Measurements from ENCODE around the gene ZNF577. TPM values are rescaled to one million over a fixed set of nuclear protein-coding genes. Genes with fewer than 3 reads are reported as not detected.
"Not testable (repeated sequence)": the region's sequence is repeated elsewhere in the genome, so short reads cannot be mapped to it uniquely, and the experiment has no call there.

Gene ZNF577
- total and polyA plus RNA-seq, 12 donors: 4.6 to 22.8 (median 8.6) TPM

DNA sequence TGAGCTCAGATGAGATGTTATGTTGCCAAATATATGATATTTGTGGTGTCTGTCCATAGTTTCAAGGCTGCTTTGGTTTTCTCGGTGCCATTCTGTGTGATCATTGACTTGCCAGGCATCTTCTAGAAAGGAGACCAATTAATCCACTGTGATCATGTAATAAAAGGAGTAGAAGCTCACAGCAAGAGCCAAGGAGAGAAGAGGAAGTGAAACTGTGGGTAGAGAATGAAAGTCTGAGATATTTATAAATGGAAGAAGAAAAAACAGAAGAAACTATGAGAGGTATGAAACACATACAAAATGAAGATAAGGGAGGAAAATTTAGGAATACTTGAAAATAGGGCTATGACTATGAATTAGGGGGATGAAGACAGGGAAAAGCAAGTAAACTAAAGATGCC, 28.4 kb upstream of the ZNF577 start:
- H3K27me3 ChIP-seq: no peaks in the 10 kb centered on the region
- intact Hi-C loops (cut with DNase I): no loop called here
- H3K36me3 ChIP-seq: no peaks in the 10 kb centered on the region
- DNase-seq: no peak
- WGBS, 2 donors: 79 to 88% methylated on average over 1 of the region's 1 CpG
- TF ChIP-seq, protein P1, sequence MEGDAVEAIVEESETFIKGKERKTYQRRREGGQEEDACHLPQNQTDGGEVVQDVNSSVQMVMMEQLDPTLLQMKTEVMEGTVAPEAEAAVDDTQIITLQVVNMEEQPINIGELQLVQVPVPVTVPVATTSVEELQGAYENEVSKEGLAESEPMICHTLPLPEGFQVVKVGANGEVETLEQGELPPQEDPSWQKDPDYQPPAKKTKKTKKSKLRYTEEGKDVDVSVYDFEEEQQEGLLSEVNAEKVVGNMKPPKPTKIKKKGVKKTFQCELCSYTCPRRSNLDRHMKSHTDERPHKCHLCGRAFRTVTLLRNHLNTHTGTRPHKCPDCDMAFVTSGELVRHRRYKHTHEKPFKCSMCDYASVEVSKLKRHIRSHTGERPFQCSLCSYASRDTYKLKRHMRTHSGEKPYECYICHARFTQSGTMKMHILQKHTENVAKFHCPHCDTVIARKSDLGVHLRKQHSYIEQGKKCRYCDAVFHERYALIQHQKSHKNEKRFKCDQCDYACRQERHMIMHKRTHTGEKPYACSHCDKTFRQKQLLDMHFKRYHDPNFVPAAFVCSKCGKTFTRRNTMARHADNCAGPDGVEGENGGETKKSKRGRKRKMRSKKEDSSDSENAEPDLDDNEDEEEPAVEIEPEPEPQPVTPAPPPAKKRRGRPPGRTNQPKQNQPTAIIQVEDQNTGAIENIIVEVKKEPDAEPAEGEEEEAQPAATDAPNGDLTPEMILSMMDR (IDR thresholded peaks at IDR 0.05): no peak
- no peak for ATAC-seq
- H3K9me3 ChIP-seq: peaks cover 0 to 100% (median 63%) of the 10 kb centered on the region in 11 donors
- H3K4me1 ChIP-seq: no peaks in the 10 kb centered on the region
- H3K4me3 ChIP-seq: no peak overlapping the region
- no peak overlapping the region for H3K27ac ChIP-seq

DNA sequence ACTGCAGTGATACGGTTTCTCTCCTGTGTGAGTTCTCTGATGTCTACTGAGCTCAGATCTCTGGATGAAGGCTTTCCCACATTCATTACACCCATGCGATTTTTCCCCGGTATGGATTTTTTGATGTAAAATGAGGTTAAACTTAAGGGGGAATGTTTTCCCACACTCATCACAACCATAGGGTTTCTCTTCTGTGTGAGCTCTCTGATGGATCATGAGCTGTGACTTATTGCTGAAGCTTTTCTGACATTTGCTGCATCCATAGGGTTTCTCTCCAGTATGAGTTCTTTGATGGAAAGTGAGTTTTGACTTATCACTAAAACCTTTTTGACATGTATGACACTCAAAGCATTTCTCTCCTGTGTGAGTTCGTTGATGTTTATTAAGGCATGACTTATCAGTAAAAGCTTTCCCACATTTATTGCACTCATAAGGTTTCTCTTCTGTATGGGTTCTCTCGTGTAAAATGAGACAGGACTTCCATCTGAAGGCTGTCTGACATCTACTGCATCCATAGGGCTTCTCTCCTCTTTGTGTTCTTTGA, 27.6 kb upstream of the ZNF577 start:
- no peaks in the 10 kb centered on the region for H3K4me1 ChIP-seq
- ATAC-seq: no peak
- no peaks in the 10 kb centered on the region for H3K36me3 ChIP-seq
- no peak overlapping the region for H3K27ac ChIP-seq
- peaks cover 0 to 2% (median 0%) of the 10 kb centered on the region in 7 donors for H3K27me3 ChIP-seq
- intact Hi-C loops (cut with DNase I): no loop called here
- H3K9me3 ChIP-seq: peaks cover 0 to 100% (median 55%) of the 10 kb centered on the region in 11 donors
- no peak overlapping the region for H3K4me3 ChIP-seq
- TF ChIP-seq, protein P1 (IDR thresholded peaks at IDR 0.05): no peak
- no peak for DNase-seq
- 73 to 76% methylated on average over 5 of the region's 5 CpGs for WGBS, 2 donors

DNA sequence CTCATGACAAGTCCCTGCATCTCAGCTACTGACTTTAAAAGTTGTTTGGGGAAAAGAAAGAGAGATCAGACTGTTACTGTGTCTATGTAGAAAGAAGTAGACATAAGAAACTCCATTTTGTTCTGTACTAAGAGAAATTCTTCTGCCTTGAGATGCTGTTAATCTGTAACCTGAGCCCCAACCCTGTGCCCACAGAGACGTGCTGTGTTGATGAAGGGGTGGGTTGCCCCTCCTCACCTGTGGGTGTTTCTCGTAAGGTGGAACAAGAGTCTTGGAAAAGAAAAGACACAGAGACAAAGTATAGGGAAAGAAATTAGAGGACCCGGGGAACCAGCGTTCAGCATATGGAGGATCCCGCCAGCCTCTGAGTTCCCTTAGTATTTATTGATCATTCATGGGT, 20.2 kb upstream of the ZNF577 start:
- DNase-seq; intact Hi-C loops (cut with DNase I); H3K4me3 ChIP-seq; H3K36me3 ChIP-seq; ATAC-seq; H3K27ac ChIP-seq: not testable (repeated sequence)
- Histone ChIP-seq H3K27me3 (peaks cover 0 to 37% (median 22%) of the 10 kb centered on the region in 7 donors), H3K9me3 (peaks cover 0 to 71% (median 0%) of the 10 kb centered on the region in 11 donors), H3K4me1 (peaks cover 0 to 13% (median 9%) of the 10 kb centered on the region in 9 donors)
- 28 to 31% methylated on average over 5 of the region's 5 CpGs for WGBS, 2 donors

DNA sequence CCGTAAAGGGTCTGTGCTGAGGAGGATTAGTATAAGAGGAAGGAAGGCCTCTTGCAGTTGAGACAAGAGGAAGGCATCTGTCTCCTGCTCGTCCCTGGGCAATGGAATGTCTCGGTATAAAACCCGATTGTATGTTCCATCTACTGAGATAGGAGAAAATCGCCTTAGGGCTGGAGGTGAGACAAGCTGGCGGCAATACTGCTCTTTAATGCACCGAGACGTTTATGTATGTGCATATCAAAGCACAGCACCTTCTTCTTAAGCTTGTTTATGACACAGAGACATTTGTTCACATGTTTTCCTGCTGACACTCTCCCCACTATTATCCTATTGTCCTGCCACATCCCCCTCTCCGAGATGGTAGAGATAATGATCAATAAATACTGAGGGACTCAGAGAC, 18.4 kb upstream of the ZNF577 start:
- H3K4me3 ChIP-seq; intact Hi-C loops (cut with DNase I); H3K27ac ChIP-seq; ATAC-seq; DNase-seq: not testable (repeated sequence)
- WGBS, 2 donors: 39 to 51% methylated on average over 9 of the region's 9 CpGs
- peaks cover 0 to 37% (median 22%) of the 10 kb centered on the region in 7 donors for H3K27me3 ChIP-seq
- H3K4me1 ChIP-seq: peaks cover 0 to 15% (median 12%) of the 10 kb centered on the region in 9 donors
- peaks cover 0 to 71% (median 0%) of the 10 kb centered on the region in 11 donors for H3K9me3 ChIP-seq
- H3K36me3 ChIP-seq: peaks cover 0 to 21% (median 0%) of the 10 kb centered on the region in 9 donors

DNA sequence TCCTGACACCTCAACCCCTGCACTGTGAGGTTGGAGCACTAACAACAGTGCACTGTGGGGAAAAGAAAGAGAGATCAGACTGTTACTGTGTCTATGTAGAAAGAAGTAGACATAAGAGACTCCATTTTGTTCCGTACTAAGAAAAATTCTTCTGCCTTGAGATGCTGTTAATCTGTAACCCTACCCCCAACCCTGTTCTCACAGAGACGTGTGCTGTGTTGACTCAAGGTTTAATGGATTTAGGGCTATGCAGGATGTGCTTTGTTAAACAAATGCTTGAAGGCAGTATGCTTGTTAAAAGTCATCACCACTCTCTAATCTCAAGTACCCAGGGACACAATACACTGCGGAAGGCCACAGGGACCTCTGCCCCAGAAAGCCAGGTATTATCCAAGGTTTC, 17.9 kb upstream of the ZNF577 start:
- peaks cover 0 to 71% (median 3%) of the 10 kb centered on the region in 11 donors for H3K9me3 ChIP-seq
- intact Hi-C loops (cut with DNase I): loop anchor here in 1 of 10 donors (2.0 kb wide), 1 partner anchor 21 kb away; the partner anchor contains the start of gene ZNF613
- 81 to 83% methylated on average over 3 of the region's 3 CpGs for WGBS, 2 donors
- not testable (repeated sequence) for ATAC-seq, DNase-seq, H3K27ac ChIP-seq, H3K4me3 ChIP-seq
- H3K27me3 ChIP-seq: peaks cover 0 to 37% (median 22%) of the 10 kb centered on the region in 7 donors
- H3K4me1 ChIP-seq: peaks cover 0 to 15% (median 12%) of the 10 kb centered on the region in 9 donors
- peaks cover 0 to 25% (median 0%) of the 10 kb centered on the region in 9 donors for H3K36me3 ChIP-seq

DNA sequence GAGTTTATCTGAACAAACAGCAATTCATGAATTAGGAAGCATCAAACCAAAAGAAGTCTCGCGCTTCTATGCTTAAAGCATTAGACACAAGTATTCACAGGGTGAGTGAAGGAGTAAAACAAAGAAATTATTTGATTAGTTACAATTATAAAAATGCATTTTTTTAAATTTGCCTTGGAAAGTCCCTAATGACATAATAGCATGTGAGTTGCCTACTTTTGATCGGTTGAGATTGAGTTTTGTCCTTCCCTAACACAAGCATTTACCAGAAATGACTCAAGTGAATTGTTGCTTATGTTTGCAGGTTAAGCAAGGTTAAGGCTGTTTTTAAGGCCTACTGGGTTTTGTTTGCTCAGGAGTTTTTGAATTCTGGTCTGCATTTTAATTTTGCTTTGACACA, 17.5 kb upstream of the ZNF577 start:
- DNase-seq: no peak
- H3K9me3 ChIP-seq: peaks cover 0 to 71% (median 6%) of the 10 kb centered on the region in 11 donors
- intact Hi-C loops (cut with DNase I): loop anchor here in 1 of 10 donors (2.0 kb wide), 1 partner anchor 22 kb away; the partner anchor contains the start of gene ZNF613
- H3K27me3 ChIP-seq: peaks cover 0 to 35% (median 22%) of the 10 kb centered on the region in 7 donors
- 24 to 38% methylated on average over 3 of the region's 3 CpGs for WGBS, 2 donors
- H3K4me3 ChIP-seq: peak overlapping the region in 9 of 10 donors; percentile 62 to 97 (median 75)
- H3K4me1 ChIP-seq: peaks cover 0 to 15% (median 12%) of the 10 kb centered on the region in 9 donors
- peak overlapping the region in 1 of 10 donors; percentile 93 for H3K27ac ChIP-seq
- peaks cover 0 to 30% (median under 1%) of the 10 kb centered on the region in 9 donors for H3K36me3 ChIP-seq
- ATAC-seq: no peak
- TF ChIP-seq, protein P1 (IDR thresholded peaks at IDR 0.05): no peak

Data from heart right ventricle (tissue), 16 donors.